Embryonic facial prominence (tissue), 1 donor: Measurements from ENCODE around the gene PRDM1.

Experiments used
- DNase-seq: peaks from one replicate; pipeline ENCODE4 v3.0.0-alpha.2; 2016; ENCODE audit errors: extremely low spot score

The PRDM1 gene

GRCh38 chr6:106085984-106086813, at the start of gene PRDM1:
Gene PRDM1, plus strand, starts transcription at chr6:106086336. Its CDS starts 218 bp downstream, at chr6:106086554.
- no peak for DNase-seq

- DNase-seq: no peak
Measured at GRCh38 chr6:106037060-106037459, 49.1 kb upstream of the PRDM1 start.

- DNase-seq: no peak
Measured at GRCh38 chr6:106039897-106040592, 46.1 kb upstream of the PRDM1 start.

GRCh38 chr6:106044151-106044550, 42.0 kb upstream of the PRDM1 start:
- DNase-seq: no peak

- DNase-seq: no peak
Measured at GRCh38 chr6:106045077-106045476, 41.1 kb upstream of the PRDM1 start.

- DNase-seq: no peak
Measured at GRCh38 chr6:106046116-106046853, 39.9 kb upstream of the PRDM1 start.

- no peak for DNase-seq
Measured at GRCh38 chr6:106046854-106047200, 39.3 kb upstream of the PRDM1 start.

GRCh38 chr6:106048336-106048735, 37.8 kb upstream of the PRDM1 start:
- DNase-seq: no peak

GRCh38 chr6:106050538-106050937, 35.6 kb upstream of the PRDM1 start:
- DNase-seq: no peak

GRCh38 chr6:106051226-106051625, 34.9 kb upstream of the PRDM1 start:
- no peak for DNase-seq

- DNase-seq: no peak
Measured at GRCh38 chr6:106053484-106054205, 32.5 kb upstream of the PRDM1 start.

GRCh38 chr6:106055489-106055888, 30.6 kb upstream of the PRDM1 start:
- no peak for DNase-seq

GRCh38 chr6:106056060-106056745, 29.9 kb upstream of the PRDM1 start:
- no peak for DNase-seq

GRCh38 chr6:106056746-106057390, 29.3 kb upstream of the PRDM1 start:
- no peak for DNase-seq

- no peak for DNase-seq
Measured at GRCh38 chr6:106059331-106059730, 26.8 kb upstream of the PRDM1 start.

- DNase-seq: no peak
Measured at GRCh38 chr6:106060167-106060566, 26.0 kb upstream of the PRDM1 start.

GRCh38 chr6:106063448-106063850, 22.7 kb upstream of the PRDM1 start:
- no peak for DNase-seq

- DNase-seq: no peak
Measured at GRCh38 chr6:106064142-106064541, 22.0 kb upstream of the PRDM1 start.

- DNase-seq: no peak
Measured at GRCh38 chr6:106064756-106065155, 21.4 kb upstream of the PRDM1 start.

- no peak for DNase-seq
Measured at GRCh38 chr6:106066989-106067388, 19.1 kb upstream of the PRDM1 start.

GRCh38 chr6:106069478-106069877, 16.7 kb upstream of the PRDM1 start:
- peak; percentile 48 for DNase-seq
